HepG2 (cell line): Measurements from ENCODE around the gene STOML2. TPM values are rescaled to one million over a fixed set of nuclear protein-coding genes. Genes with fewer than 3 reads are reported as not detected.

ENCODE experiments used
- ATAC-seq: fragments of 200-7000 bp; cut with Tn5 transposase; 3 replicates; pipeline ENCODE4 v1.9.1; 2020; ENCODE audit warnings: mild to moderate bottlenecking, moderate library complexity
- BruUV-seq: library from RNA; stranded (reverse); fragments of 400-500 nt; replicated peaks from 2 replicates; lab custom pipeline; 2021; lab: Mats Ljungman, UMichigan
- CTCF ChIA-PET: fragments of 300-600 bp; formaldehyde crosslinking; extraction: SDS; loops from one replicate; lab custom pipeline; 2021; ENCODE audit warnings: low total read pairs, inconsistent platforms, low intra/inter-chr PET ratio; lab: Yijun Ruan, JAX
- POLR2A ChIA-PET: fragments of 350-600 bp; sonication (Branson Sonifier 250); formaldehyde crosslinking; loops from one replicate; lab custom pipeline; 2020; ENCODE audit warnings: antibody characterized with exemption, inconsistent platforms; lab: Yijun Ruan, JAX
- DNase-seq: peaks from one replicate; pipeline ENCODE4 v3.0.0-alpha.2; 2015; ENCODE audit warnings: low spot score
- FAIRE-seq: peaks from 3 replicates; lab custom pipeline; 2011; peaks lifted over from hg19 to GRCh38; lab: Jason Lieb, UNC
- H2AFZ ChIP-seq: one replicate; pipeline ENCODE4 v1.6.1; 2011; ENCODE audit warnings: low read length, inconsistent platforms
- H3K27ac ChIP-seq: fragments of 300-600 bp; 3 replicates; pipeline ENCODE4 v1.8.0; 2011; ENCODE audit warnings: mixed run types, mild to moderate bottlenecking, mixed read lengths, low read length, inconsistent platforms; ENCODE audit not compliant: insufficient read depth; ENCODE audit errors: extremely low read length
- H3K27me3 ChIP-seq, 2 experiments: fragments of 200-600 bp in 1 of 2; 2 replicates in 1 of 2; 3 replicates in 1 of 2; pipeline versions ENCODE4 v1.6.0 to v1.8.0; 2011; ENCODE audit warnings: low read length in 2 of 2, mild to moderate bottlenecking in 2 of 2, moderate library complexity in 2 of 2, inconsistent platforms in 1 of 2; ENCODE audit not compliant: insufficient read depth in 2 of 2, control insufficient read depth in 1 of 2
- H3K36me3 ChIP-seq, 2 experiments: fragments of 200-600 bp in 1 of 2; replicated peaks in 1 of 2; 2 replicates in 1 of 2; 3 replicates in 1 of 2; pipeline versions ENCODE4 v1.5.1 to v1.8.0; 2011; ENCODE audit warnings: low read length in 2 of 2, inconsistent platforms in 1 of 2; ENCODE audit not compliant: insufficient read depth in 2 of 2, control insufficient read depth in 1 of 2
- H3K4me1 ChIP-seq: 2 replicates; pipeline ENCODE4 v1.5.1; 2012; ENCODE audit warnings: low read length, inconsistent platforms; ENCODE audit not compliant: insufficient read depth
- H3K4me2 ChIP-seq: 2 replicates; pipeline ENCODE4 v1.6.0; 2011; ENCODE audit warnings: low read depth, low read length, inconsistent platforms
- H3K4me3 ChIP-seq, 3 experiments: fragments of 200-600 bp in 1 of 3; sonication (generic), shearing (Covaris generic) in 1 of 3; replicated peaks in 1 of 3; 2 replicates each; pipeline ENCODE4 v1.5.1; 2011 to 2016; ENCODE audit warnings: low read length in 3 of 3, inconsistent platforms in 2 of 3, low read depth in 2 of 3, mild to moderate bottlenecking in 2 of 3, control low read depth in 1 of 3, mixed read lengths in 1 of 3; ENCODE audit not compliant: insufficient read depth in 1 of 3
- H3K79me2 ChIP-seq: one replicate; pipeline ENCODE4 v1.6.1; 2011; ENCODE audit warnings: low read length, inconsistent platforms; ENCODE audit not compliant: insufficient read depth
- H3K9ac ChIP-seq: 2 replicates; pipeline ENCODE4 v1.6.0; 2011; ENCODE audit warnings: mild to moderate bottlenecking, low read depth, low read length, inconsistent platforms; ENCODE audit not compliant: insufficient read depth
- H3K9me3 ChIP-seq: 2 replicates; pipeline ENCODE4 v1.5.1; 2012; ENCODE audit warnings: mild to moderate bottlenecking, low read length
- H4K20me1 ChIP-seq: 2 replicates; pipeline ENCODE4 v1.6.0; 2011; ENCODE audit warnings: inconsistent platforms, mild to moderate bottlenecking, low read length, moderate library complexity; ENCODE audit not compliant: insufficient read depth
- CBX1 ChIP-seq: IDR thresholded peaks from one replicate; pipeline ENCODE4 v1.6.1; 2016; ENCODE audit warnings: antibody characterized with exemption, low read depth
- CENPT ChIP-seq: sonication (generic); formaldehyde crosslinking; IDR thresholded peaks from 2 replicates; pipeline ENCODE4 v1.8.0; 2022; ENCODE audit warnings: low read depth, mild to moderate bottlenecking, moderate library complexity, missing genetic modification reagents
- CHCHD3 ChIP-seq: sonication (generic); formaldehyde crosslinking; IDR thresholded peaks from 2 replicates; pipeline ENCODE4 v1.8.0; 2022; ENCODE audit warnings: mild to moderate bottlenecking, missing genetic modification reagents, moderate library complexity
- MIXL1 ChIP-seq: IDR thresholded peaks from 2 replicates; pipeline ENCODE4 v1.6.1; 2016
- NKX3-1 ChIP-seq: sonication (generic); formaldehyde crosslinking; IDR thresholded peaks from 2 replicates; pipeline ENCODE4 v1.5.0; 2020; ENCODE audit warnings: missing genetic modification reagents
- THAP7 ChIP-seq: sonication (generic); formaldehyde crosslinking; IDR thresholded peaks from 2 replicates; pipeline ENCODE4 v1.8.1; 2023; ENCODE audit warnings: mild to moderate bottlenecking, missing genetic modification reagents
- ZBTB44 ChIP-seq: sonication (generic); formaldehyde crosslinking; IDR thresholded peaks from 2 replicates; pipeline ENCODE4 v1.4.0; 2020; ENCODE audit warnings: missing genetic modification reagents
- ZEB1 ChIP-seq: IDR thresholded peaks from 2 replicates; pipeline ENCODE4 v1.6.1; 2012; ENCODE audit warnings: mild to moderate bottlenecking, low read depth, inconsistent platforms; ENCODE audit not compliant: insufficient replicate concordance
- ZFX ChIP-seq: sonication (generic); formaldehyde crosslinking; IDR thresholded peaks from 2 replicates; pipeline ENCODE4 v1.4.0; 2020; ENCODE audit warnings: mild to moderate bottlenecking, low read depth, missing genetic modification reagents, moderate library complexity
- ZNF383 ChIP-seq: sonication (generic); formaldehyde crosslinking; IDR thresholded peaks from 2 replicates; pipeline ENCODE4 v1.4.0; 2020; ENCODE audit warnings: missing genetic modification reagents, mild to moderate bottlenecking, borderline replicate concordance
- ZNF451 ChIP-seq: sonication (generic); formaldehyde crosslinking; IDR thresholded peaks from 2 replicates; pipeline ENCODE4 v1.5.0; 2020; ENCODE audit warnings: mild to moderate bottlenecking, missing genetic modification reagents
- ZNF607 ChIP-seq: sonication (generic); formaldehyde crosslinking; IDR thresholded peaks from 2 replicates; pipeline ENCODE4 v1.5.1; 2020; ENCODE audit warnings: missing genetic modification reagents, mild to moderate bottlenecking, borderline replicate concordance
- ZNF710 ChIP-seq: sonication (generic); formaldehyde crosslinking; IDR thresholded peaks from 2 replicates; pipeline ENCODE4 v1.5.0; 2020; ENCODE audit warnings: mild to moderate bottlenecking, missing genetic modification reagents, borderline replicate concordance
- ZSCAN30 ChIP-seq: sonication (generic); formaldehyde crosslinking; IDR thresholded peaks from 2 replicates; pipeline ENCODE4 v1.5.0; 2020; ENCODE audit warnings: mild to moderate bottlenecking, missing genetic modification reagents
- WGBS: methylation state at CpG from one replicate; pipeline ENCODE4 v1.1.6; 2017; ENCODE audit warnings: low lambda C conversion rate; 5-methylcytosine and 5-hydroxymethylcytosine counted together
- in situ Hi-C: cut with HindIII; loops from 2 replicates; pipeline ENCODE4 v1.10.0; 2017; ENCODE audit warnings: low pct_unique_long_range_greater_than_20kb; ENCODE audit not compliant: extremely low pct_ligation_motif_present
- intact Hi-C: fragments of 100-400 bp; cut with micrococcal nuclease; formaldehyde crosslinking; loops from one replicate; pipeline ENCODE4 v1.10.0; 2022; ENCODE audit not compliant: unreplicated experiment
- polyA plus RNA-seq, 8 experiments: library from polyadenylated mRNA; depleted of rRNA in 3 of 8; stranded (reverse) in 7 of 8; unstranded in 1 of 8; fragments of >200 nt; fragmentation: Illumina TruSeq in 4 of 8; extraction: Trizol in 4 of 8; gene quantifications; 2 replicates each; pipeline versions ENCODE4 v1.2.1 to v1.2.3, GENCODE V29; 2011 to 2016; ENCODE audit warnings: low read depth in 4 of 8, missing spikeins in 1 of 8, mixed read lengths in 1 of 8; ENCODE audit not compliant: insufficient read depth in 1 of 8
- total RNA-seq, 5 experiments: library from RNA; depleted of rRNA; stranded (reverse); fragments of >200 nt; fragmentation: Illumina TruSeq; extraction: Trizol; gene quantifications; 2 replicates each; pipeline ENCODE4 v1.2.3, GENCODE V29; 2016; ENCODE audit warnings: low read depth in 1 of 5
- TF ChIP-seq, protein P1 (sequence below): sonication (generic); formaldehyde crosslinking; IDR thresholded peaks from 2 replicates; pipeline ENCODE4 v1.4.0; 2020; ENCODE audit warnings: mild to moderate bottlenecking, low read depth, missing genetic modification reagents
- TF ChIP-seq, protein P2 (sequence below): sonication (generic); formaldehyde crosslinking; IDR thresholded peaks from 2 replicates; pipeline ENCODE4 v1.8.0; 2022; ENCODE audit warnings: mild to moderate bottlenecking, missing genetic modification reagents

STOML2 gene
- total and polyA plus RNA-seq, 2 of the 13 experiments (the other 11 are each of a cell fraction or from before 2014, with no cell fraction given), result 245 to 250 TPM

GRCh38 chr9:35102465-35102768 lies 514 bp downstream of the STOML2 start:
- Histone ChIP-seq H3K4me2 (peak overlapping the region; percentile 95), H3K4me1 (peaks cover 19% of the 10 kb centered on the region), H3K27ac (peak overlapping the region; percentile 74), H3K36me3 (peaks cover 7 to 23% of the 10 kb centered on the region in 2 experiments; a peak in 4 of 5 replicates), H2AFZ (peak overlapping the region; percentile 50), H3K79me2 (peaks cover 16% of the 10 kb centered on the region), H3K4me3 (peak overlapping the region; percentile 63 to 84 (median 69)), H4K20me1 (no peaks in the 10 kb centered on the region), H3K9ac (peak overlapping the region; percentile 93), H3K9me3 (no peaks in the 10 kb centered on the region), H3K27me3 (no peaks in the 10 kb centered on the region; a peak in 1 of 5 replicates)
- WGBS, result 5% methylated on average over 3 of the region's 10 CpGs
- POLR2A ChIA-PET, result interaction anchor here (1.1 to 2.2 kb wide), 6 partner anchors 8 to 59 kb away, joined by 4 to 34 read pairs (median 12); partner anchors contain the start of genes ATOSB, FANCG, UNC13B and VCP
- BruUV-seq, result TSS peak; percentile 82
- intact Hi-C loops, result no loop called here
- no peak for TF ChIP-seq CBX1
- no peak for TF ChIP-seq ZEB1
- TF ChIP-seq ZNF383 (CRISPR knock-in tag), result no peak
- TF ChIP-seq CHCHD3 (CRISPR knock-in tag), result 0 out of 2 replicates have a peak, but pooled peaks have one; percentile 19
- no peak for TF ChIP-seq ZNF451
- no peak for TF ChIP-seq CENPT (CRISPR knock-in tag)
- TF ChIP-seq ZNF710 (CRISPR knock-in tag), result 0 out of 2 replicates have a peak, but pooled peaks have one; percentile 29
- TF ChIP-seq ZFX (CRISPR knock-in tag), result peak; percentile 80; the same call in 1 of the 2 replicates
- TF ChIP-seq NKX3-1 (CRISPR knock-in tag), result 0 out of 2 replicates have a peak, but pooled peaks have one; percentile 11
- TF ChIP-seq, protein P1, sequence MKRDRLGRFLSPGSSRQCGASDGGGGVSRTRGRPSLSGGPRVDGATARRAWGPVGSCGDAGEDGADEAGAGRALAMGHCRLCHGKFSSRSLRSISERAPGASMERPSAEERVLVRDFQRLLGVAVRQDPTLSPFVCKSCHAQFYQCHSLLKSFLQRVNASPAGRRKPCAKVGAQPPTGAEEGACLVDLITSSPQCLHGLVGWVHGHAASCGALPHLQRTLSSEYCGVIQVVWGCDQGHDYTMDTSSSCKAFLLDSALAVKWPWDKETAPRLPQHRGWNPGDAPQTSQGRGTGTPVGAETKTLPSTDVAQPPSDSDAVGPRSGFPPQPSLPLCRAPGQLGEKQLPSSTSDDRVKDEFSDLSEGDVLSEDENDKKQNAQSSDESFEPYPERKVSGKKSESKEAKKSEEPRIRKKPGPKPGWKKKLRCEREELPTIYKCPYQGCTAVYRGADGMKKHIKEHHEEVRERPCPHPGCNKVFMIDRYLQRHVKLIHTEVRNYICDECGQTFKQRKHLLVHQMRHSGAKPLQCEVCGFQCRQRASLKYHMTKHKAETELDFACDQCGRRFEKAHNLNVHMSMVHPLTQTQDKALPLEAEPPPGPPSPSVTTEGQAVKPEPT (CRISPR knock-in tag), result no peak
- no peak for TF ChIP-seq MIXL1 (CRISPR knock-in tag)
- TF ChIP-seq ZSCAN30 (CRISPR knock-in tag), result no peak
- TF ChIP-seq, protein P2, sequence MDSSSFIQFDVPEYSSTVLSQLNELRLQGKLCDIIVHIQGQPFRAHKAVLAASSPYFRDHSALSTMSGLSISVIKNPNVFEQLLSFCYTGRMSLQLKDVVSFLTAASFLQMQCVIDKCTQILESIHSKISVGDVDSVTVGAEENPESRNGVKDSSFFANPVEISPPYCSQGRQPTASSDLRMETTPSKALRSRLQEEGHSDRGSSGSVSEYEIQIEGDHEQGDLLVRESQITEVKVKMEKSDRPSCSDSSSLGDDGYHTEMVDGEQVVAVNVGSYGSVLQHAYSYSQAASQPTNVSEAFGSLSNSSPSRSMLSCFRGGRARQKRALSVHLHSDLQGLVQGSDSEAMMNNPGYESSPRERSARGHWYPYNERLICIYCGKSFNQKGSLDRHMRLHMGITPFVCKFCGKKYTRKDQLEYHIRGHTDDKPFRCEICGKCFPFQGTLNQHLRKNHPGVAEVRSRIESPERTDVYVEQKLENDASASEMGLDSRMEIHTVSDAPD (CRISPR knock-in tag), result no peak
- TF ChIP-seq ZNF607 (CRISPR knock-in tag), result no peak
- 0 out of 2 replicates have a peak, but pooled peaks have one; percentile 18 for TF ChIP-seq THAP7 (CRISPR knock-in tag)
- no peak for TF ChIP-seq ZBTB44
- in situ Hi-C loops, result no loop called here
- no peak for DNase-seq
- CTCF ChIA-PET, result no interaction called here
- peak; percentile 60 for ATAC-seq
- FAIRE-seq, result no peak
